H1 (cell line): Measurements from ENCODE around the gene CEACAM6. TPM values are rescaled to one million over a fixed set of nuclear protein-coding genes. Genes with fewer than 3 reads are reported as not detected.

Source experiments
- CTCF ChIA-PET: fragments of 300-600 bp; sonication (Branson Sonifier 250); formaldehyde crosslinking; loops from one replicate; lab custom pipeline; 2021; ENCODE audit not compliant: partially characterized antibody; lab: Charles Lee
- POLR2A ChIA-PET: fragments of 300-600 bp; sonication (Branson Sonifier 250); formaldehyde crosslinking; loops from one replicate; lab custom pipeline; 2021; ENCODE audit warnings: inconsistent platforms; ENCODE audit not compliant: partially characterized antibody; lab: Charles Lee
- DNase-seq, 2 experiments: peaks; one replicate each; pipeline versions ENCODE4 v3.0.0 to v3.0.0-alpha.2; 2010 to 2022; ENCODE audit warnings: low spot score in 2 of 2, low read depth in 1 of 2, mixed read lengths in 1 of 2
- FAIRE-seq: peaks from 2 replicates; lab custom pipeline; 2011; peaks lifted over from hg19 to GRCh38; lab: Jason Lieb, UNC
- H2AFZ ChIP-seq: 2 replicates; pipeline ENCODE4 v1.8.1; 2012; ENCODE audit warnings: low read length, inconsistent platforms
- H2AK5ac ChIP-seq: 2 replicates; pipeline ENCODE4 v1.6.1; 2013; ENCODE audit warnings: low read depth, low read length
- H2BK120ac ChIP-seq: replicated peaks from 2 replicates; pipeline ENCODE3; 2013; ENCODE audit warnings: low read depth, low read length, inconsistent platforms
- H2BK12ac ChIP-seq: 2 replicates; pipeline ENCODE4 v1.6.1; 2013; ENCODE audit warnings: low read depth, low read length
- H2BK15ac ChIP-seq: 2 replicates; pipeline ENCODE4 v1.6.1; 2013; ENCODE audit warnings: low read length
- H2BK20ac ChIP-seq: 2 replicates; pipeline ENCODE4 v1.6.1; 2013; ENCODE audit warnings: low read length
- H2BK5ac ChIP-seq: 2 replicates; pipeline ENCODE4 v1.6.1; 2013; ENCODE audit warnings: low read depth, low read length
- H3K14ac ChIP-seq: 2 replicates; pipeline ENCODE4 v1.6.1; 2013; ENCODE audit warnings: inconsistent platforms; ENCODE audit not compliant: insufficient read length
- H3K18ac ChIP-seq: 2 replicates; pipeline ENCODE4 v1.6.1; 2013; ENCODE audit warnings: low read length; ENCODE audit errors: extremely low read depth
- H3K23ac ChIP-seq: 2 replicates; pipeline ENCODE4 v1.6.1; 2013; ENCODE audit warnings: inconsistent platforms; ENCODE audit not compliant: insufficient read length
- H3K23me2 ChIP-seq: 2 replicates; pipeline ENCODE4 v1.6.1; 2013; ENCODE audit warnings: low read depth, low read length
- H3K27ac ChIP-seq: 2 replicates; pipeline ENCODE4 v1.6.1; 2011; ENCODE audit warnings: low read depth, low read length, inconsistent platforms
- H3K27me3 ChIP-seq, 4 experiments: replicated peaks in 1 of 4; 1 replicate in 1 of 4; 2 replicates in 3 of 4; pipeline versions ENCODE4 v1.6.1 to v1.8.1; 2011 to 2013; ENCODE audit warnings: low read length in 3 of 4, mild to moderate bottlenecking in 3 of 4, inconsistent platforms in 2 of 4, mixed read lengths in 2 of 4, moderate library complexity in 1 of 4; ENCODE audit not compliant: control insufficient read depth in 3 of 4, insufficient read depth in 3 of 4; ENCODE audit errors: extremely low read depth in 1 of 4
- H3K36me3 ChIP-seq, 4 experiments: 2 replicates each; pipeline versions ENCODE4 v1.6.1 to v1.8.1; 2011 to 2013; ENCODE audit warnings: mild to moderate bottlenecking in 4 of 4, low read length in 3 of 4, moderate library complexity in 2 of 4, control low read depth in 1 of 4, inconsistent platforms in 1 of 4; ENCODE audit not compliant: insufficient read depth in 4 of 4, control insufficient read depth in 2 of 4
- H3K4ac ChIP-seq: replicated peaks from 2 replicates; pipeline ENCODE3; 2013; ENCODE audit warnings: low read length, low read depth, mixed read lengths, inconsistent platforms; ENCODE audit not compliant: insufficient read length
- H3K4me1 ChIP-seq, 4 experiments: replicated peaks in 1 of 4; 1 replicate in 1 of 4; 2 replicates in 3 of 4; pipeline versions ENCODE4 v1.6.1 to v1.8.1; 2011 to 2013; ENCODE audit warnings: low read length in 3 of 4, inconsistent platforms in 2 of 4, mixed read lengths in 1 of 4; ENCODE audit not compliant: insufficient read depth in 4 of 4, control insufficient read depth in 3 of 4
- H3K4me2 ChIP-seq, 2 experiments: 2 replicates each; pipeline versions ENCODE4 v1.6.1 to v1.8.1; 2011 to 2013; ENCODE audit warnings: low read depth in 2 of 2, low read length in 2 of 2, control low read depth in 1 of 2, inconsistent platforms in 1 of 2, mild to moderate bottlenecking in 1 of 2; ENCODE audit not compliant: insufficient read depth in 1 of 2
- H3K4me3 ChIP-seq, 4 experiments: fragments of 200-600, 300-600 bp in 1 of 4; sonication (generic), shearing (Covaris generic), sonication (Bioruptor Twin) in 1 of 4; 2 replicates each; pipeline versions ENCODE4 v1.5.1 to v1.8.1; 2011 to 2016; ENCODE audit warnings: low read length in 4 of 4, low read depth in 3 of 4, control low read depth in 2 of 4, inconsistent platforms in 2 of 4, mild to moderate bottlenecking in 2 of 4, mixed read lengths in 1 of 4, moderate library complexity in 1 of 4; ENCODE audit not compliant: insufficient read depth in 2 of 4; ENCODE audit errors: extremely low read depth in 1 of 4
- H3K56ac ChIP-seq: replicated peaks from 2 replicates; pipeline ENCODE3; 2013; ENCODE audit warnings: low read depth, mild to moderate bottlenecking, mixed read lengths, low read length, inconsistent platforms; ENCODE audit not compliant: insufficient read length
- H3K79me1 ChIP-seq: 2 replicates; pipeline ENCODE4 v1.6.1; 2013; ENCODE audit warnings: low read depth, low read length, control low read depth
- H3K79me2 ChIP-seq, 2 experiments: 2 replicates each; pipeline versions ENCODE4 v1.6.1 to v1.8.1; 2012 to 2013; ENCODE audit warnings: low read length in 2 of 2, mild to moderate bottlenecking in 2 of 2, inconsistent platforms in 1 of 2; ENCODE audit not compliant: insufficient read depth in 2 of 2, control insufficient read depth in 1 of 2
- H3K9ac ChIP-seq, 4 experiments: replicated peaks in 1 of 4; 1 replicate in 1 of 4; 2 replicates in 3 of 4; pipeline versions ENCODE4 v1.6.1 to v1.8.1; 2011 to 2013; ENCODE audit warnings: low read depth in 3 of 4, low read length in 3 of 4, control low read depth in 2 of 4, mild to moderate bottlenecking in 2 of 4, moderate library complexity in 2 of 4, inconsistent platforms in 1 of 4; ENCODE audit errors: extremely low read depth in 1 of 4
- H3K9me3 ChIP-seq, 2 experiments: 2 replicates each; pipeline versions ENCODE4 v1.6.1 to v1.8.1; 2012 to 2013; ENCODE audit warnings: mild to moderate bottlenecking in 2 of 2, moderate library complexity in 2 of 2, control low read depth in 1 of 2, inconsistent platforms in 1 of 2, low read depth in 1 of 2, low read length in 1 of 2, mixed read lengths in 1 of 2; ENCODE audit not compliant: insufficient read depth in 2 of 2
- H4K20me1 ChIP-seq, 2 experiments: replicated peaks in 1 of 2; 2 replicates each; pipeline versions ENCODE3 to v1.8.1; 2011 to 2013; ENCODE audit warnings: inconsistent platforms in 2 of 2, low read length in 2 of 2, mild to moderate bottlenecking in 1 of 2; ENCODE audit not compliant: insufficient read depth in 2 of 2, control insufficient read depth in 1 of 2
- H4K5ac ChIP-seq: 2 replicates; pipeline ENCODE4 v1.6.1; 2013; ENCODE audit warnings: low read length, low read depth, mixed read lengths, inconsistent platforms; ENCODE audit not compliant: insufficient read length
- H4K8ac ChIP-seq: 2 replicates; pipeline ENCODE4 v1.8.0; 2013; ENCODE audit warnings: mild to moderate bottlenecking, moderate library complexity, low read length, inconsistent platforms; ENCODE audit not compliant: insufficient read depth; ENCODE audit errors: extremely low read depth
- H4K91ac ChIP-seq: replicated peaks from 2 replicates; pipeline ENCODE3; 2013; ENCODE audit warnings: low read length, mixed read lengths, inconsistent platforms; ENCODE audit not compliant: insufficient read length
- ATF2 ChIP-seq: IDR thresholded peaks from 2 replicates; pipeline ENCODE4 v1.6.1; 2012; ENCODE audit warnings: low read length, inconsistent platforms
- BACH1 ChIP-seq: IDR thresholded peaks from 2 replicates; pipeline ENCODE4 v1.6.1; 2012; ENCODE audit warnings: low read length, improper control_type of control experiment
- CHD1 ChIP-seq: IDR thresholded peaks from 2 replicates; pipeline ENCODE4 v1.6.1; 2012; ENCODE audit warnings: low read depth, low read length, improper control_type of control experiment
- E2F6 ChIP-seq: IDR thresholded peaks from 2 replicates; pipeline ENCODE4 v1.6.1; 2012; ENCODE audit warnings: inconsistent platforms
- GABPA ChIP-seq: IDR thresholded peaks from 2 replicates; pipeline ENCODE4 v1.6.1; 2011; ENCODE audit warnings: mild to moderate bottlenecking, low read length, moderate library complexity, borderline replicate concordance; ENCODE audit not compliant: insufficient read depth
- KDM1A ChIP-seq: fragments of 200-600, 300-600 bp; sonication (generic); IDR thresholded peaks from 2 replicates; pipeline ENCODE4 v1.7.1; 2016; ENCODE audit warnings: mild to moderate bottlenecking, low read length, borderline replicate concordance
- KDM5A ChIP-seq: fragments of 200-600 bp; IDR thresholded peaks from 2 replicates; pipeline ENCODE4 v1.7.1; 2012; ENCODE audit warnings: mild to moderate bottlenecking, low read length, inconsistent platforms, mixed read lengths
- POLR2A ChIP-seq, 2 experiments: IDR thresholded peaks; 1 replicate in 1 of 2; 2 replicates in 1 of 2; pipeline ENCODE4 v1.6.1; 2011; ENCODE audit warnings: low read depth in 2 of 2, low read length in 2 of 2, mild to moderate bottlenecking in 2 of 2; ENCODE audit errors: control extremely low read depth in 1 of 2
- POU5F1 ChIP-seq: IDR thresholded peaks from 2 replicates; pipeline ENCODE4 v1.6.1; 2011; ENCODE audit warnings: low read depth, mild to moderate bottlenecking, low read length, moderate library complexity
- RFX5 ChIP-seq: IDR thresholded peaks from 2 replicates; pipeline ENCODE4 v1.6.1; 2011; ENCODE audit warnings: low read depth, low read length, improper control_type of control experiment, borderline replicate concordance
- RNF2 ChIP-seq: fragments of 200-900, 300-1000 bp; sonication (generic); IDR thresholded peaks from 2 replicates; pipeline ENCODE4 v1.7.1; 2016; ENCODE audit warnings: borderline replicate concordance, low read depth, mild to moderate bottlenecking, antibody characterized with exemption, low read length; ENCODE audit not compliant: poor library complexity, severe bottlenecking; ENCODE audit errors: missing control alignments
- TCF12 ChIP-seq: IDR thresholded peaks from 2 replicates; pipeline ENCODE4 v1.6.1; 2011; ENCODE audit warnings: low read depth, mild to moderate bottlenecking, low read length
- YY1 ChIP-seq: IDR thresholded peaks from 2 replicates; pipeline ENCODE4 v1.6.1; 2011; ENCODE audit warnings: low read depth, mild to moderate bottlenecking, low read length
- whole genome bisulfite sequencing, 2 experiments: shearing (Covaris generic) in 1 of 2; methylation state at CpG; one replicate each; pipeline versions ENCODE4 v1.1.6 to v1.1.7; 2013 to 2015; ENCODE audit warnings: low lambda C conversion rate in 2 of 2, mixed read lengths in 2 of 2, inconsistent platforms in 1 of 2, low coverage in 1 of 2, missing lambda C conversion rate in 1 of 2; ENCODE audit not compliant: insufficient replicate concordance in 2 of 2, insufficient coverage in 1 of 2, insufficient read length in 1 of 2; ENCODE audit errors: extremely low coverage in 1 of 2, missing lambda C conversion rate in 1 of 2; 5-methylcytosine and 5-hydroxymethylcytosine counted together
- polyA plus RNA-seq, 7 experiments: library from polyadenylated mRNA; depleted of rRNA in 3 of 7; stranded (reverse) in 5 of 7; unstranded in 2 of 7; fragments of >200 nt in 5 of 7; fragments of 200-250 nt in 2 of 7; gene quantifications; 1 replicate in 5 of 7; 2 replicates in 1 of 7; 4 replicates in 1 of 7; pipeline versions ENCODE4 v1.2.1 to v1.2.3, GENCODE V29; 2011 to 2013; ENCODE audit warnings: missing spikeins in 2 of 7, mixed read lengths in 2 of 7
- total RNA-seq: library from RNA; stranded (reverse); fragmentation: NEBNext Ultra II Directional; extraction: Animal tissue kit (Norgen Biotek cat#: 25700); gene quantifications from 2 replicates; pipeline ENCODE4 v1.2.1, GENCODE V29; 2021

CEACAM6 gene
- total and polyA plus RNA-seq, 2 of the 8 experiments (the other 6 are each of a cell fraction or from before 2014, with no cell fraction given) = not detected

GRCh38 chr19:41707502-41707812, 47.9 kb upstream of the CEACAM6 start:
- POLR2A ChIA-PET = no interaction called here
- Histone ChIP-seq H2BK120ac (no peak overlapping the region), H3K9me3 (peaks cover 69 to 93% of the 10 kb centered on the region in 2 experiments), H4K91ac (no peak overlapping the region), H3K79me1 (no peaks in the 10 kb centered on the region), H2BK20ac (no peak overlapping the region), H2AFZ (no peak overlapping the region), H2BK15ac (no peak overlapping the region), H3K23ac (no peak overlapping the region), H4K5ac (no peak overlapping the region), H3K27ac (no peak overlapping the region), H3K4me1 (no peaks in the 10 kb centered on the region), H2AK5ac (no peak overlapping the region), H4K20me1 (peaks cover 0 to 1% of the 10 kb centered on the region in 2 experiments), H3K9ac (no peak overlapping the region), H3K36me3 (no peaks in the 10 kb centered on the region), H3K56ac (no peak overlapping the region), H4K8ac (no peak overlapping the region), H2BK12ac (no peak overlapping the region), H3K27me3 (no peaks in the 10 kb centered on the region), H3K4ac (no peak overlapping the region), H2BK5ac (no peak overlapping the region), H3K4me2 (no peak overlapping the region), H3K14ac (no peak overlapping the region), H3K4me3 (no peak overlapping the region), H3K79me2 (no peaks in the 10 kb centered on the region), H3K23me2 (no peaks in the 10 kb centered on the region), H3K18ac (no peak overlapping the region)
- CTCF ChIA-PET = interaction anchor here (0.9 to 1.4 kb wide), 5 partner anchors 9 to 51 kb away, joined by 3 to 11 read pairs (median 3); no protein-coding TSS in a partner anchor
- DNase-seq (no peak), FAIRE-seq (no peak)
- 74% methylated on average over 5 of the region's 5 CpGs; no CpG with 5 or more reads in 1 of the 2 experiments for WGBS, 2 experiments
- TF ChIP-seq BACH1 (no peak), KDM1A (no peak), CHD1 (no peak), YY1 (no peak), RFX5 (no peak), KDM5A (no peak), RNF2 (no peak), TCF12 (no peak), GABPA (no peak), E2F6 (no peak), POU5F1 (no peak), POLR2A (IDR thresholded peaks at IDR 0.05; ENCODE audit: control extremely low read depth in 1 of 2, low read depth in 2 of 2, low read length in 2 of 2) (no peak), ATF2 (no peak)
